ENCODE data around the gene CFAP100.

GRCh38 chr3:126442094-126442855, 47.6 kb downstream of the CFAP100 start:
- no peak for TF ChIP-seq EGR1 (IDR thresholded peaks at IDR 0.05)
- no peak for TF ChIP-seq RAD21 (IDR thresholded peaks at IDR 0.05; ENCODE audit: low read depth)
- TF ChIP-seq EP300 (IDR thresholded peaks at IDR 0.05; ENCODE audit: borderline replicate concordance) = no peak
- TF ChIP-seq TEAD4 (IDR thresholded peaks at IDR 0.05) = no peak
- no peak for TF ChIP-seq USF1 (IDR thresholded peaks at IDR 0.05)
- no peak for TF ChIP-seq REST (IDR thresholded peaks at IDR 0.05; ENCODE audit: low read depth)
- no peak for TF ChIP-seq MAX (IDR thresholded peaks at IDR 0.05)
- no peak for TF ChIP-seq CREB1 (IDR thresholded peaks at IDR 0.05; ENCODE audit: low read depth)
- TF ChIP-seq YY1 (IDR thresholded peaks at IDR 0.05; ENCODE audit: low read depth) = no peak
- no peak for TF ChIP-seq CEBPB (IDR thresholded peaks at IDR 0.05)
- TF ChIP-seq TAF1 (IDR thresholded peaks at IDR 0.05; ENCODE audit: low read depth) = no peak

Measured in Ishikawa (cell line).